K562 (cell line): ENCODE measurements around the gene HS3ST5. TPM values are rescaled to one million over a fixed set of nuclear protein-coding genes. Genes with fewer than 3 reads are reported as not detected.

Source experiments
- ATAC-seq: fragments of 200-7000 bp; cut with Tn5 transposase; 3 replicates; pipeline ENCODE4 v1.9.1; 2020; ENCODE audit warnings: moderate library complexity
- BruUV-seq: library from RNA; stranded (reverse); fragments of 400-500 nt; replicated peaks from 2 replicates; lab custom pipeline; 2021; lab: Mats Ljungman, UMichigan
- CTCF ChIA-PET: fragments of 300-600 bp; formaldehyde crosslinking; extraction: SDS; loops from one replicate; lab custom pipeline; 2021; ENCODE audit warnings: low intra/inter-chr PET ratio; lab: Yijun Ruan, JAX
- POLR2A ChIA-PET: fragments of 300-600, 350-650 bp; sonication (Branson Sonifier 250); formaldehyde crosslinking; extraction: SDS; loops from one replicate; lab custom pipeline; 2021; ENCODE audit warnings: antibody characterized with exemption, inconsistent platforms; lab: Yijun Ruan, JAX
- DNase-seq, 4 experiments: peaks; one replicate each; pipeline versions ENCODE4 v3.0.0 to v3.0.0-alpha.2; 2011 to 2018; ENCODE audit warnings: low spot score in 3 of 4, mixed read lengths in 3 of 4; ENCODE audit errors: extremely low read depth in 1 of 4
- FAIRE-seq: peaks from 2 replicates; lab custom pipeline; 2011; peaks lifted over from hg19 to GRCh38; lab: Jason Lieb, UNC
- H2AFZ ChIP-seq: 2 replicates; pipeline ENCODE4 v1.6.0; 2011; ENCODE audit warnings: low read depth, low read length, control low read depth, inconsistent platforms
- H3K27ac ChIP-seq: fragments of 200-600 bp; 3 replicates; pipeline ENCODE4 v1.8.0; 2011; ENCODE audit warnings: low read depth, mild to moderate bottlenecking, control low read depth, inconsistent platforms, low read length, moderate library complexity, mixed read lengths; ENCODE audit errors: extremely low read depth
- H3K27me3 ChIP-seq, 2 experiments: fragments of 300-600 bp in 1 of 2; 2 replicates in 1 of 2; 3 replicates in 1 of 2; pipeline versions ENCODE4 v1.6.0 to v1.8.0; 2011; ENCODE audit warnings: inconsistent platforms in 2 of 2, low read length in 2 of 2, mild to moderate bottlenecking in 1 of 2, mixed read lengths in 1 of 2, moderate library complexity in 1 of 2; ENCODE audit not compliant: control insufficient read depth in 2 of 2, insufficient read depth in 2 of 2
- H3K36me3 ChIP-seq: fragments of 300-600 bp; 3 replicates; pipeline ENCODE4 v1.8.0; 2011; ENCODE audit warnings: mild to moderate bottlenecking, low read length, inconsistent platforms; ENCODE audit not compliant: control insufficient read depth, insufficient read depth
- H3K4me1 ChIP-seq, 2 experiments: fragments of 200-600 bp in 1 of 2; replicated peaks in 1 of 2; 2 replicates in 1 of 2; 3 replicates in 1 of 2; pipeline versions ENCODE4 v1.5.1 to v1.8.0; 2011; ENCODE audit warnings: inconsistent platforms in 2 of 2, low read length in 2 of 2, mild to moderate bottlenecking in 1 of 2, mixed read lengths in 1 of 2, moderate library complexity in 1 of 2; ENCODE audit not compliant: control insufficient read depth in 2 of 2, insufficient read depth in 2 of 2
- H3K4me2 ChIP-seq: 2 replicates; pipeline ENCODE4 v1.6.1; 2011; ENCODE audit warnings: low read length, control low read depth, inconsistent platforms, mixed read lengths; ENCODE audit not compliant: insufficient read depth
- H3K4me3 ChIP-seq: fragments of 200-600 bp; sonication (generic), shearing (Covaris generic); 2 replicates; pipeline ENCODE4 v1.5.1; 2016; ENCODE audit warnings: control low read depth, inconsistent platforms
- H3K79me2 ChIP-seq: fragments of 200-600 bp; 3 replicates; pipeline ENCODE4 v1.8.0; 2011; ENCODE audit warnings: low read length, inconsistent platforms; ENCODE audit not compliant: control insufficient read depth, insufficient read depth
- H3K9ac ChIP-seq, 2 experiments: 2 replicates each; pipeline versions ENCODE4 v1.6.0 to v1.6.1; 2011; ENCODE audit warnings: low read depth in 2 of 2, low read length in 2 of 2, control low read depth in 1 of 2, inconsistent platforms in 1 of 2, mild to moderate bottlenecking in 1 of 2, mixed read lengths in 1 of 2; ENCODE audit not compliant: insufficient read depth in 1 of 2
- H3K9me1 ChIP-seq: one replicate; pipeline ENCODE4 v1.6.0; 2011; ENCODE audit warnings: inconsistent platforms, mild to moderate bottlenecking, low read length, moderate library complexity; ENCODE audit not compliant: control insufficient read depth, insufficient read depth
- H3K9me3 ChIP-seq: replicated peaks from 2 replicates; pipeline ENCODE4 v1.5.1; 2011; ENCODE audit warnings: low read depth, low read length, inconsistent platforms; ENCODE audit not compliant: control insufficient read depth, insufficient read depth
- H4K20me1 ChIP-seq: replicated peaks from 2 replicates; pipeline ENCODE4 v1.6.1; 2011; ENCODE audit warnings: low read length, inconsistent platforms, mixed read lengths; ENCODE audit not compliant: control insufficient read depth, insufficient read depth
- ARID3B ChIP-seq: fragments of 250-450 bp; sonication (Bioruptor Pico); IDR thresholded peaks from 2 replicates; pipeline ENCODE4 v1.4.0; 2020; ENCODE audit warnings: borderline replicate concordance
- FOXJ2 ChIP-seq: fragments of 200-800 bp; sonication (Bioruptor generic); IDR thresholded peaks from 2 replicates; pipeline ENCODE4 v1.6.1; 2016; ENCODE audit warnings: missing genetic modification characterization, missing compliant biosample characterization
- KLF10 ChIP-seq: fragments of 250-450 bp; sonication (Bioruptor Pico); IDR thresholded peaks from 2 replicates; pipeline ENCODE4 v1.6.1; 2021; ENCODE audit warnings: matching md5 sums
- MTF1 ChIP-seq: fragments of 250-450 bp; sonication (Bioruptor Pico); IDR thresholded peaks from 2 replicates; pipeline ENCODE4 v1.9.0; 2021; ENCODE audit warnings: moderate library complexity, mild to moderate bottlenecking, inconsistent platforms, borderline replicate concordance
- RFX1 ChIP-seq: fragments of 450-650 bp; IDR thresholded peaks from 2 replicates; pipeline ENCODE4 v1.6.1; 2016; ENCODE audit warnings: mild to moderate bottlenecking, moderate library complexity
- TBP ChIP-seq: optimal IDR thresholded peaks from 2 replicates; pipeline ENCODE3; 2011; ENCODE audit warnings: low read depth, low read length, improper control_type of control experiment
- WGBS: fragments of 100-300 bp; shearing (Covaris generic); methylation state at CpG from one replicate; pipeline ENCODE4 v1.1.6; 2016; ENCODE audit warnings: low coverage, mixed read lengths; ENCODE audit not compliant: insufficient coverage; ENCODE audit errors: missing lambda C conversion rate; 5-methylcytosine and 5-hydroxymethylcytosine counted together
- in situ Hi-C: fragments of 300-500 bp; cut with MboI; formaldehyde crosslinking; loops from 4 replicates; pipeline ENCODE4 v1.15.0; 2018; ENCODE audit warnings: inconsistent platforms, mixed read lengths
- intact Hi-C: fragments of 100-400 bp; cut with micrococcal nuclease; formaldehyde crosslinking; loops from 2 replicates; pipeline ENCODE4 v1.14.2; 2022
- polyA plus RNA-seq, 8 experiments: library from polyadenylated mRNA; depleted of rRNA in 4 of 8; stranded (reverse) in 5 of 8; unstranded in 3 of 8; fragments of >200 nt; fragmentation: Nextera tagmentation in 2 of 8; fragmentation: Illumina TruSeq in 1 of 8; extraction: Ambion mirVana in 2 of 8; extraction: Trizol in 1 of 8; gene quantifications; 2 replicates each; pipeline versions ENCODE4 v1.2.1 to v1.2.3, GENCODE V29; 2011 to 2014; ENCODE audit warnings: inconsistent platforms in 1 of 8, missing spikeins in 1 of 8
- total RNA-seq, 7 experiments: library from RNA; depleted of rRNA in 6 of 7; stranded (reverse); fragments of >200 nt in 6 of 7; fragmentation: Illumina TruSeq in 2 of 7; extraction: Trizol in 2 of 7; gene quantifications; 2 replicates each; pipeline versions ENCODE4 v1.2.1 to v1.2.3, GENCODE V29; 2011 to 2021; ENCODE audit warnings: low replicate concordance in 1 of 7

Gene HS3ST5
- total and polyA plus RNA-seq, 9 of the 15 experiments (the other 6 are each of a cell fraction or from before 2014, with no cell fraction given), result not detected

GRCh38 chr6:114042267-114043016 is 300.4 kb downstream of the HS3ST5 start (continued):
- TF ChIP-seq ARID3B (CRISPR knock-in tag), result no peak
- TF ChIP-seq FOXJ2 (tag), result no peak
- no peak for TF ChIP-seq TBP
- TF ChIP-seq MTF1 (CRISPR knock-in tag), result no peak
- TF ChIP-seq, all 486 proteins: peak for 0

- no peaks in the 10 kb centered on the region for H3K9me1 ChIP-seq
- no peaks in the 10 kb centered on the region for H4K20me1 ChIP-seq
- H3K27ac ChIP-seq, result no peak overlapping the region
- H3K9ac ChIP-seq, result no peak overlapping the region
- H3K36me3 ChIP-seq, result no peaks in the 10 kb centered on the region
- no peaks in the 10 kb centered on the region for H3K4me1 ChIP-seq
- ATAC-seq, result no peak
- no peak overlapping the region for H2AFZ ChIP-seq
- no peaks in the 10 kb centered on the region for H3K9me3 ChIP-seq
- intact Hi-C loops (no loop called here), in situ Hi-C loops (no loop called here)
- H3K4me3 ChIP-seq, result no peak overlapping the region
- 0% methylated on average over 2 of the region's 2 CpGs for WGBS
- H3K4me2 ChIP-seq, result no peak overlapping the region
- ChIA-PET CTCF (no interaction called here), POLR2A (no interaction called here)
- H3K79me2 ChIP-seq, result no peaks in the 10 kb centered on the region
- BruUV-seq, result no TSS peak
- DNase-seq, result no peak
- no peaks in the 10 kb centered on the region; a peak in 1 of 5 replicates for H3K27me3 ChIP-seq
- FAIRE-seq, result no peak
- TF ChIP-seq RFX1 (no peak), KLF10 (no peak)
Observed at GRCh38 chr6:114040871-114041270, 302.0 kb downstream of the HS3ST5 start.
